Esophagus muscularis mucosa (tissue), 4 donors: ENCODE measurements around the gene ME3.

Experiments
- CTCF ChIP-seq, 3 experiments: fragments of 200-600 bp in 2 of 3; fragments of 450-650 bp in 1 of 3; sonication (generic) in 2 of 3; IDR thresholded peaks; one replicate each; pipeline ENCODE4 v1.5.1; 2017 to 2019; ENCODE audit warnings: antibody characterized with exemption in 3 of 3, mild to moderate bottlenecking in 2 of 3, moderate library complexity in 1 of 3
- EP300 ChIP-seq: sonication (generic); formaldehyde crosslinking; IDR thresholded peaks from one replicate; pipeline ENCODE4 v1.6.1; 2017; ENCODE audit warnings: antibody characterized with exemption
- POLR2A ChIP-seq: fragments of 450-650 bp; IDR thresholded peaks from one replicate; pipeline ENCODE4 v1.6.1; 2017; ENCODE audit warnings: antibody characterized with exemption, moderate library complexity, mild to moderate bottlenecking, low read depth

- TF ChIP-seq POLR2A (no peak), CTCF (IDR thresholded peaks at IDR 0.05) (no peak), EP300 (no peak)
These were observed 158.6 kb downstream of the ME3 start for GRCh38 chr11:86513746-86514373.
